HG02981 (cell line): ENCODE results near the gene PDZD4.

Experiments used
- ATAC-seq: cut with Tn5 transposase; IDR thresholded peaks from one replicate; pipeline ENCODE4 v1.9.1; 2021; ENCODE audit warnings: mild to moderate bottlenecking, moderate library complexity; ENCODE audit not compliant: unreplicated experiment

PDZD4 gene

DNA sequence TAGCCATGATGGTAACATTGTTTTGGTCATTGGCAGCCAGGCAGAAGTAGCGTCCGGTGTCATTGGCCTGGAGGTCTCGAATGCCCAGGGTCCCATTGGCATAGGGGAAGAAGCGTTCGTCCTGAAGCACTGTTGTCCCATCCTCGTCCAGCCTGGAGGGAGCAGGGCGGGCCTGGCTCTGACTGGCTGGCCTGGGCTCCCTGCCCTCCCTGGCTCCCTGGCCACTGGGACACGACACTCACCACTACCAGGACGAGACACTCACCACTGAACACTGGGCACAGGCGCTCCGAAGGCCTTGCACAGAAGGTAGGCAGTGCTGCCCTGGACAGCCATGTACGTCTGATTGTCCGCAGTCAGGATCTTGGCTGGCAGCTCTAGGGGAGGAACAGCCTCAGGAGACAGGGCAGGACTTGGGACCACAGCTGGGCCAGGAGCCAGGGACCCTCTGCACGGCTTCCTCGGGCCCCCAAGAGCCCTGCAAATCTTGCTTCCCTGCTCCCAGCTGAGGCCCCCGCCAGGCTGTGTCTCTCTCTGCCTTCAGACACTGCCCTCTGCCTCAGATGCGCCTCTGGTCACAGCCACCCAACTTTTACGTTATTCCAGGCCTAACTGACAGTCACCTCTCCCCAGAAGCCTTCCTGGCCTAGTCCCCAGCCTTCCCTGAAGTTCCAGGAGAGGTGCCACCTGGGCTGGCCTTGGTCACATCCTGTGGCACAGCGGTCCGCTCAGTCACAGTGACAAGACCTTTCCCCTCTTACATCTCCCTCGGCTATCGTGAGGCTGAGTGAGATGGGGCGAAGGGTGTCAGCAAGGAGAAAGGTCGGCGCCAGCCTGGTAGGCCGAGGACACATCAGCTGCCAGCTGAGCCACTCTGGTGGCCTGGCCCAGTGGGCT lies 38.5 kb upstream of the PDZD4 start:
- ATAC-seq, result no peak

DNA sequence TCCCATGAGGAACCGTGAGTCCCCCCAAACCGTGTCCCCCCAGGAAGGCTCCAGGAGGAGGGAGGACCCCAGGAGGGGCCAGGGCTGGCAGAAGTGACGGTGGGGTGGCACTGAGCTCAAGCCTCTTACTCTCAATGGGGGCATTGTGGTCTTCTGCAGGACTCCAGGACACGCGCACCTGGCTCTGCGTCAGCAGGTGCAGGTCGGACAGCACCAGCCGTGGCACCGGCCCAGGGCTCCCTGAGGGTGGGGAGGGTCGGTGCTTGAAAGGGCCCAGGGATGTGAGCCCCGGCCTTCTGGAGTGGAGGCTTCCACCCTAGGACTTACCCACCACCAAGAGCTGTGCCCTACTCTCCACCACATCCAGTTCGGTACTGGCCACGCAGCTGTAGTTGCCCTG lies 37.3 kb upstream of the PDZD4 start:
- no peak for ATAC-seq

DNA sequence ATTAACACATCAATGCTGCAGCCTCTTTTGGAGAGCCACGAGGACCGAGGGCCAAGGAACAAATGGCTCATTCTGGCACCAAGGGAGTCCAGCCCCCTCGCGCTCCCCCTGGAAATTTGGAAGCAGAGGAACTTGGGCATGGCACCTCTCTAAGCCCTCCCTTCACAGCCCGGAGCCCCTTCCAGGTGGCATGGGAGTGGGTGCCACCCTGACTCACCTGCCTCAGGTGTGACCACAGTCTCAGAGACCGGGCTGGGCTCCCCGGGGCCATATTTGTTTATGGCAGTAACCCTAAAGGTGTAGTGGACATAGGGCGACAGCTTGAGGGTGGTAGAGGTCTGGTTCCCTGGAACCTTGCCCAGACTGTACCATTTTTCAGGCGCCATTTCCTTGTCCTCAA lies 36.8 kb upstream of the PDZD4 start:
- no peak for ATAC-seq

DNA sequence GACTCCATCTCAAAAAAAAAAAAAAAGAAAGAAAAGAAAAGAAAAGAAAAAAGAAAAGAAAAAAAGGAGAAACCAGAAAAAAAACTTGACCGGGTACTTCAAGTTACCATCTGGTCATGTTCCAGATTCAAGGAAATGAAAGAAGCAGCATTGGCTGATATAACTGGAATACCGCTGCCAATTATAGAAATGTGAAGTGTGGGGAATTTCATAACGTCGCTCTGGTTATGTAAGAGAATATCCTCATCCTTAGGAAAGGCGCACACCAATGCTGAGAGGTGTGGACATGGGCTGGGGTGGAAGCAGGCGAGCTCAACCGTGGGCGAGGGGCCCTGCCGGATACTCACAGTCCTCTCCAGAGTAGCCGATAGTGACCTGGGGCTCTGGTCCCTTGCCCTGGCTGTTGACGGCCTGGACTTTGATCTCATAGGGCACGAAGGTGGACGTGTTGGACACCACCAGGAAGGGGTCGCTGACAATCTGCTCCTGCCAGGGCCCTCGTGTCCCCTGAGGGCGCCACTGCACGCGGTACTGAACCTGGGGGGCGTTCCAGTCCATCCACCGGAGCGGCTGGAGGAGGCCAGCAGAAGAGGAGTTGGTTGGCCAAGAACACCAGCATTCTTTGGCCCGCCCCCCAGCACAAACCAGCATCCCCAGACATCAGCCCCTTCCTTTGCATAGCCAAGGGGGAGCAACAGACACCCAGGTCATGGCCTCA lies 36.1 kb upstream of the PDZD4 start:
- ATAC-seq, result no peak

DNA sequence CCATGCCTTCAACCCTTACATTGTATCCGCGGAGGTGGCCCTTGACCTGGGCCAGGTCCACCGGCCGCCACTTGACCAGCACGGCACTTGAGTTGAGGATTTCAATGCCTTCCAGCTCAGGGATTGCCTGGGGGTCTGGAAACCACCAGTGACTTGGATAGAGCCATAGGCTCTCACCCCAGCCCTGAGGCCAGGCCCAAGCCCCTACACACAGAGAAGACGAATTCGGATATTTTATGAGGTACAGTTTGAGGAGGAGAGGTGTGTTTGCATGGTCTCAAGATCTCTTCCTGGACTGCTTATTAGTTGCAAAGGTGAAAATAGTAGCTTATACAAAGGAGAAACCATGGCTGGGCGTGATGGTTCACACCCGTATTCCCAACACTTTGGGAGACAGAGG lies 35.3 kb upstream of the PDZD4 start:
- ATAC-seq, result no peak

DNA sequence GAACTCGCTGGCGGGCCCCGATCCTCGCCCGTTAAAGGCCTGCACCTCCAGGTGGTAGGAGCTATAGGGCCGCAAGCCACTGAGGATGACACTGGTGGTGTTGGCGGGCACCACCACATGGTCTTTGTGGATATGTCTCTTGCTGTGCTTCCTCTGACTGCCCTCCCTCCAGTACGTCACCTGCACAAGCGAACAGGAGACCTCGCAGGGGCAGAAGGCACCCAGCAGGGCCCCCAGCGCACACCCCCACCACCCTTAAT lies 34.9 kb upstream of the PDZD4 start:
- no peak for ATAC-seq

DNA sequence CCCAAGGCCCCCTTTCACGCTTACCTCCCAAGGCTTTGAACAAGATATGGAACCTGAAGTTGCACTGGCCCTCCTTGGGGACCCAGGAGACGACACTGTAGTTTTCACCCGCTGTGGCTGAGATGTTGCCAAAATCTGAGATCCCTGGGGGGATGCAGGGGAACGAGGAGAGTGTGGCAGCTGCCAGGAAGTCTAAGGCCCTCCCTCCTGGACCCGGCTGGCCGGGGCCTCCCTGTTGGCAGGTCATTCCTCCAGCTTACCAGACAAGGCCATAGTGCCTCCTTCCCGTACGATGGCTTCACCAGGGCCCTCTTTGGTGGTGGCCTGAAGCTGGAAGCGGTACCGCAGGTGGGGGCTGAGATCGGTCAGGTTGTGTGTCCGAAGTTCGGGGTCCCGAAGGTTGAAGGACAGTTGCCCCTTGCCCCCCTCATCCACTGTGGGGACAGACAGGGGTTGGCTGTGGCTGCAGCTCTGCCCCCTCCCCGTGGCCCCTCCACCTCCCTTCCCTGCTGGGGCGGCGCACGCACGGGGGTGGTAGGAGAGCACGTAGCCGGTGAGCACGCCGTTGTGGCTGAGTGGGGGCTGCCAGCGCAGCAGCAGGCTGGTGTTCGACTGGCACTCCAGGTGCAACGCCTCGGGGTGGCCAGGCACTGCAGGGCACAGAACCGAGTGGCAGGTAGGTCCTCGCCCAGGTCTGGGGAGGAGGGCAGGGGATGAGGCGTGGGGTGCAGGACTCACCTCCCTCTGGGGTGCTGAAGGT lies 34.4 kb upstream of the PDZD4 start:
- ATAC-seq, result no peak

DNA sequence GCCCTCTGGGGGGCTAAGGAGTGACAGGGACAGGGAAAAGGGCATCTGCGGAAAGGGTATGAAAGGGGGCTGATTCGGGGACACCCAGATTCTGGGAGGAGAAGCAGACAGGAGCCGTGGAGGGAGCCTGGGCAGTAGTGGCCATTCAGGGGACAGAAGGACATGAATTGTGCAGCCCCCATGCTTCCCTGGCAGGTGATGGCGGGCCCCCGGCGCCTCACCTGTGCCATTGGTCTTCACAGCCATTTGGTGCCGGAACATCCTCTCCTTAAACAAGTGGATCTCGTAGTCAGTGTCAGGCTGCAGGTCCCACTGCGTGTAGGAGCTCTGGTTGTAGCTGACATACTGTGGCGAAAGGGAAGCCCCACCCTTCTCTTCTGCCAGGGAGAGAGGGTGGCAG lies 33.8 kb upstream of the PDZD4 start:
- ATAC-seq, result no peak

DNA sequence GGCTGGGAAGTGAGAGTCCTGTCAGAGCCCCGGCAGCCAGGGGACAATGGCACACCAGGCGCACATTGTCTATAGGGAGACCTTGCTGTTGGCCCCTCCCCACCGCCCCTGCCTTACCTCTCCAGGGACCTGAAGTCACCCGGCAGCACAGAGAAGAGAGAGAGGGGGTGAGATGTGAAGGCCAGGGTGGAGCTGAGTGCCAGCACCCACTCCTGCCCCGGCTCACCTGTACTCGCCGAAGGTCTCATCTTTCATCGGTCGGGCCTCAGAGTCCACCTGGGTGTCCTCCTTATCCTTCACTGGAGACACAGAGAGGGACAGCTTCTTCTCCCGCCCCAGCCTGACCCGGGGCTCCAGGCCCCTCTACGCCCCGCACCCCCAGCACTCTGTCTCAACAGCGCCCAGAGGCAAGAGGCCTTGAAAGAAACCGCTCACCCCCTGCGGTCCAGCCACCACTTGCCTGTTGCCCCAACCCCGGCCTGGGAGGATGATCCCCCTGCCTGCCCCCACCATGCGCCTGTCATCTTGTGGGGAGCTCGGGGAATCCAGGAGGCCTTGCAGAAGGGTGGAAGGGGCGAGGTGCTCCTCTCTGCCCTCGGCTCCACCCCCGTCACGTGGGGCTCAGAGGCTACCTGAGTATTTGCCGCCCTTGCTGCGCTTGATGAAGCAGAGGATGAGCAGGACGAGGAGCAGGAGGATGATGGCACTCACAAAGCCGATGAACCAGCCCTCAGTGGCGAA lies 33.1 kb upstream of the PDZD4 start:
- no peak for ATAC-seq

DNA sequence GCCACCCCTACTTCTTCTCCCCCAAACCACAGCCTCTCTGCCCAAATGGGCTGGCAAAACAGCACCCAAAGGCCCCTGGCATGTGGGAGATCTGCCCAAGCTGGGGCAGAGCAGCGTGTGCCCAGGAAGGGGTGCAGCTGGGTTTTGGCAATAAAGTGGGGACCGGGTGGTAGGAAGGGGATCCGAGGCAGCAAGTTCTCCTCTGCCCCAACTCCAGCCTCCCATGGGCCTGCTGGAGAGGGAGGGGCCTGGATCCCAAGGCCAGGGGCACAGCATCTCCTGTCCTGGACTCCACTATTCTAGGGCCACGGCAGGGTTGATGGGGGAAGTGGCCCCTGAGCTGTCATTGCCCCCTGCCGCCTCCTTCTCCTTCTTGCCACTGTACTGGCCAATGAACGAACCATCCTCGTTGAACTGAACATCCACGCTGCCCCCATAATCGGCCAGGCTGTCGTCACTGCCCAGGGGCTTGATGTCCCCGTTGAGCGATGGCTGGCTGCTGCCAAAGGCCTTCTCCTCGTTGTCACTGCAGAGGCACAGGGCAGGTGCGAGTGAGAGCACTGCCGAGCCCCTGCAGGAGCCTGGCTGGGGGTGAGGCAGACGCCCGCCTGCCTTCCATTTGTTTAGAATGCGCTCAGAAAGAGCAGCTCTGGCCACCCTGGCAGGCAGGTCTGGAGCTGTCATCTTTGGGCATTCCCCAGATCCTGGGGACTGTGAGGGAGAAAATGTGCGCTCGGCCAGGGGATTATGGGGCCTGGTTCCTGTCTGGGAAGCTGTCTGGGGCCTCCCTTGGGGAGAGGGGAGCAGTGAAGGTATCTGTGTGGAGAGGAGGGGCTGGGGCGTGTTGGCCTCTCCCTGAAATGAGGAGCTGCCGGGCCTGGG lies 32.3 kb upstream of the PDZD4 start:
- ATAC-seq, result no peak

DNA sequence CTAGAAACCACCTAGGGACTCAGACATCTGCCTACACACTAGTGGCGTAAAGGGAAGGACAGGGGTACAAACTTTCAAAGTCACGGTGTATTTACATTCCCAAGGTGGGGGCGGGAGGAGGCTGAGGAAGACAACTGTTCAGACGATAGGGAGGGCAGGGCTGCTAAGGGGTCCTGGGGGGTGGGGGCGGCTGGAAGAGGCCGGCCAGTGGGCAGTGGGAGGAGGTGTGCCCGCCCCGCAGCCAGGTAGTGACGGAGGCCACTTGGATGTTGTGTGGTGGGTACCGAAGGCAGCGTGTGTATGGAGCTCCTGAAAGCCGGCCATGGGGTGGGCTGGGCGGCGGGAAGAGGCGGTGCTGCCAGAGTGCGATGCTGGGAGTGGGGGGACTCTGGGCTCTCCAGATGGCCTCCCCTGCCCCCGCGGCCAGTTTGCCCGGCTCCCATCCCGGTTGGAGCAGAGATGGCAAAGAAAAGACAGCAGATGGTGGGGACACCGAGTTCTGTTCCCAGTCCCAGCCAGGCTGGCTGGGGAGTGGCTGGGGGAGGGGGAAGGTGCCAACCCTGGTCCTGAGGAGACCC lies 31.5 kb upstream of the PDZD4 start:
- no peak for ATAC-seq

DNA sequence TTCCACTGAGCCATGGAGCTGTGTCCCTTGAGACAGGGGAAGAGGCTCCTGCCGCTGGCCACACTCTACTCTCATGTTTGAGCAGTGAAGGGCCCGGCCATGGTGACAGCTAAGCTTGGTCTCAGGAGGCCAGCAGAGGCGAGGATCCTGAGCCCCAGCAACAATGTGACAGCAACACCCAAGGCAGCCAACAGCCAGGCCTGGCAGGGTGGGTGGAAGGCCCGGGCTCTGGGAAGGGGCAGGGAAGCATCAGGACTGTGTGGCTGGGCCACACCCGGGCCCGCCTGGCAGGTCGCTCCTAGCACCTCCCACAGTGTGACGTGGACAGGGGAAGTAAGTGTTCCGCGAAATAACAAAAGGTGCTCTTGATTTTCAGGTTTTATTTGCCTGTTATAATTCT lies 30.8 kb upstream of the PDZD4 start:
- no peak for ATAC-seq

DNA sequence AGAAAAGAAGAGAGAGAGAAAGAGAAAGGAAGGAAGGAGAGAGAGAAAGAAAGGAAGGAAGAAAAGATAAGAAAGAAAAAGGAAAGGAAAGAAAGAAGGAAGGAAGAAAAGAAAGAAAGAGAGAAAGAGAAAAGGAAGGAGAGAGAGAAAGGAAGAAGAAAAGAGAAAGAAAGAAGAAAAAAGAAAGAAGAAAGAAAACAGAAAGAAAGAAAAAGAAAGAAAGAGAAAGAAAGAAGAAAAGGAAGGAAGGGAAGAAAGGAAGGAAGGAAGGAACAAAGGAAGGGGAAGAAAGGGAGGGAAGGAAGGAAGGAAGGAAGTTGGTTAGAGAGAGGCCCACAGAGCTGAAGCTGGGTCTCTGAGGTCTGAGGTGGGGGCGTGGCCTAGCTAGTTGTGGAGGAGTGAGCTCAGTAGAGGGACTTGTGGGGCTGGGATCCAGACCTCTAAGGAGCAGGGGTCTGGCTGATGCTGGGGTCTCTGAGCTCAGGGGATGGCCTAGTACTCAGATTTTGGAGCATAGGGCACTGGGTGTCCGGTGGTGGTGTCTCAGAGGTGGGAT lies 27.1 kb upstream of the PDZD4 start:
- no peak for ATAC-seq

DNA sequence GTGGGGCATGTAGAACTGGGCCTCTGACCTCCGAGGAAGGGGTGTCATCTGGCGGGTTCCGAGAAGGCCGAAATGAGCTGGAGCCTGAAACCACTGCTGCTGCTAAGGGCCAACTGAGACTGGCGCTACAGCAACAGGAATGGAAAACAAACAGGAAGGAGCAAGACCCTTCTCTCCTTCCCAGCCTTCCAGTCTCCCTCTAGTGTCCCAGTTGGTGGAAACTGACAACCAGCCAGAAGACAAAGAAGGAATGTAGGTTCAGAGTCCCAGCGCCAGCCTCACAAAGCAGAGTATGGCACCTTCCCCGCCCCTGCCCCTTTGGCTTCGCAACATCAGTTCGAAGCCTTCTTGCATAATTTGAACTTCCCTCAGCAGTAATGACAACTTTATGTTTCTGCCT lies 24.4 kb upstream of the PDZD4 start:
- ATAC-seq, result no peak

DNA sequence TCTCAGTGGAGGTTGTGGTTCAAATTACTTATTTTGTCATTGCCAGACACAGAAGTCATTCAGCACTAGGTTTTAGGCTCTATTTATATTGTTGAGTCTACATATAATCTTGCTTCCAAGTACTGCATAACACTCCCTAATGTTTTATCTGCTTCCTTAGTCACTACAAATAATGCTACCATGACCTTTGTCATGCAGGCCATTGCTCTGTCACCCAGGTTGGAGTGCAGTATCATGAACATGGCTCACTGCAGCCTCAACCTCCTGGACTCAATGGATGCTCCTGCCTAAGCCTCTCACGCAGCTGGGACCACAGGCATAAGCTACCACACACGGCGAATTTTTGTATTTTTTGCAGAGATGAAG lies 23.5 kb upstream of the PDZD4 start:
- no peak for ATAC-seq

DNA sequence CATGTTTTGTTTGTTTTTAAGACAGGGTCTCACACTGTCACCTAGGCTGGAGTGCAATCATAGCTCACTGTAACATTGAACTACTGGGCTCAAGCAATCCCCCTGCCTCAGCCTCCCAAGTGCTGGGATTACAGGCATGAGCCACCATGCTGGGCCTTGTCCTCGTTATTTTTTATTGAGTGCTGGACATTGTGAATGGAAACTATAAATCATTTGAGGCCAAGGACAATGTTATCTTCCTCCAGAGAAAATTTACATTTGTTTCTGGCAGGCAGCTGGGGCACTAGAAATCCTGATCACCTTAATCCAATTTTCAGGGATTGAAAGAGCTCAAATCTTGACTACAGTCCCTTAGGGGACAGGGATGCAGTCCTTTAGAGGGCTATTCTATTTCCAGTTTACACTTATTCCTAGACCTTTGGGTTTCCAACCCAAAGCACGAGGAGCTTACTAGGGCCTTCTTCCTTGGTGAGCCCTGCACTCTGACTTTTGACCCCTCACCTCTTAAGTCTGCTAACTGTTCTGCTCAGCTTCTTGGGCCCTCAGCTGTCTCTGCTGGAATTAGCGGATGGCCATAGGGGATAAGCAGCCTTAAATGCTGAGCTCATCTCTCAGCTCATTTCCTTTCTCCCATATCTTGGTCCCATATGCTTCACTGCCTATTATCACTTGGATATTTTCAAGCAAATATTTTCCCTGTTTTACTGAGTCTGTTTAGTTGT lies 23.0 kb upstream of the PDZD4 start:
- no peak for ATAC-seq

DNA sequence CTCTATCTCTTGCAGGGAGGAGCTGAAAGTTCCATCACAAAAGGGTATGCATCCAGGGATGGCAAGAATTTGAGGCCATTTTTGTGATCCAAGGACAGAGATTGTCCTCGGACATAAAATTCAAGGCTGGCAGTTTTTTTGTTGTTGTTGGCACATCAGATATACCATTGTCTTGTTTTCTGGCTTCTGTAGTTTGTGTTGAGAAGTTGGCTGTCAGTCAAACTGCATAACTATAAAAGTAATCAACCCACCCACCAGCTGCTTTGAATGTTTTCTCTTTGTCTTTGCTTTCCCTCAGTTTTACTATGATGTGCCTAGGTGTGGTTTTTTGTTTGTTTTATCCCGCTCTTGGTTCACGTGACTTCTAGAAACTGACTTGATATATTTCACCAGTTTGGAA lies 21.6 kb upstream of the PDZD4 start:
- no peak for ATAC-seq

DNA sequence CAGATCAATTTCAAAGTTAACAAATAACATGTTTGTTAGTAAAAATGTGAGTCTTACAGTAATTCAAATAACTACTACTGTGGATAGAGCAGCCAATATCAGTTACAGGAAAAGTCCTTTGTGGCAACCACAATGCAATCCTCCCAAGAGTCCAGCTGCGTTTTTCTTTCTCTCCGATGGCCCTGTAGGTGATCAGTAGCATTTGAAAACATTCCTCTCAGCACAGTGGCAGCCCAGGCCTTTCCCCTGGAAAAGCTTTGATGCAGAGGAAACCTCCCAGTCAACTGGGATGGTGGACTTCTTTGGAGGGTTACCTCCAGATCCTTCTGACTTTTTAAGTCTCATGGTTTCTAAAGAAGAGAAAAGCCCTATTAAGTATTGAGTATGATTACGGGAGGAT lies 18.0 kb upstream of the PDZD4 start:
- ATAC-seq, result no peak

DNA sequence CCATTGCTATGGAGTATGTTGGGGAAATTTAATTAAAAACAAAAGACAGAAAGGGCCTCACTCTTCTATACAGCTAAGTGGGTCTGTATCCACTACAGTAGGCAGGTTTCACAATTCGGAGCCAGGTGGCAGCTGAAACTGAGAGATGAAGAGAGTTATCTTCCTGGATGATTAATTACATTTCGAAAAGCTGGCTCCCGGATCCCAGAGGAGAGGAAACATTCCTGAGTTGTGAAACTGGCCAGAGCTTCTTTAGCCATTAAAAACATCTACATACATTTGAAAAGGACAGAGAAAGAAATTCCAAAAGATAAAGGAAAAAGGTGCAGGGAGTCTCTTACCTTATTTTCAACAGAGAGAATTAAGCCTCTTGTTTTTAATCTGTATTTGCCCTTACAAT lies 15.5 kb upstream of the PDZD4 start:
- ATAC-seq, result no peak
